ENCODE results near the gene HBD.
"Not testable (repeated sequence)": the region's sequence is repeated elsewhere in the genome, so short reads cannot be mapped to it uniquely, and the experiment has no call there.

DNA sequence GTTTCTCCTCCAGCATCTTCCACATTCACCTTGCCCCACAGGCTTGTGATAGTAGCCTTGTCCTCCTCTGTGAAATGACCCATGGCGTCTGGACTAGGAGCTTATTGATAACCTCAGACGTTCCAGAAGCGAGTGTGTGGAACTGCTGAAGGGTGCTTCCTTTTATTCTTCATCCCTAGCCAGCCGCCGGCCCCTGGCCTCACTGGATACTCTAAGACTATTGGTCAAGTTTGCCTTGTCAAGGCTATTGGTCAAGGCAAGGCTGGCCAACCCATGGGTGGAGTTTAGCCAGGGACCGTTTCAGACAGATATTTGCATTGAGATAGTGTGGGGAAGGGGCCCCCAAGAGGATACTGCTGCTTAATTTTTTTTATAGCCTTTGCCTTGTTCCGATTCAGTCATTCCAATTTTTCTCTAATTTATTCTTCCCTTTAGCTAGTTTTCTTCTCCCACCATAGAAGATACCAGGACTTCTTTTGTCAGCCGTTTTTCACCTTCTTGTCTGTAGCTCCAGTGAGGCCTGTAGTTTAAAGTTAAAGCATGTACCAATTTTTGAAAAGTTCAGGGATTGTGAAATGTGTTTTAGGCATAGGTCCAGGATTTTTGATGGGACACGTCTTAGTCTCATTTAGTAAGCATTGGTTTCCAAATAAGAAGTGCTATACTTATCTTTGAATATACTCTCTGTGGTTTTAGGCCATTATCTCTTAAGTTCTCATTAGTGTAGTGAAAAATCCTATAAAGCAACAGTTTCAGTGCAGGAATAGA, 20.5 kb upstream of the HBD start, which contains the start of gene HBG2:
- TF ChIP-seq NELFE (IDR thresholded peaks at IDR 0.05; ENCODE audit: insufficient read depth, insufficient read length); ZNF23 (CRISPR knock-in tag; IDR thresholded peaks at IDR 0.05); EP300 (IDR thresholded peaks at IDR 0.05; ENCODE audit: low read length); SETDB1 (IDR thresholded peaks at IDR 0.05; ENCODE audit: low read length); SP1 (CRISPR knock-in tag; IDR thresholded peaks at IDR 0.05); POLR3A (IDR thresholded peaks at IDR 0.05; ENCODE audit: borderline replicate concordance, extremely low read depth, insufficient read depth, insufficient read length); BDP1 (IDR thresholded peaks at IDR 0.05; ENCODE audit: insufficient read depth, insufficient read length); ZNF830 (CRISPR knock-in tag; IDR thresholded peaks at IDR 0.05): not testable (repeated sequence)
- peak; percentile 34; the same call in 1 of the 2 replicates for TF ChIP-seq MTA3 (IDR thresholded peaks at IDR 0.05; ENCODE audit: borderline replicate concordance)
- TF ChIP-seq, protein P1, sequence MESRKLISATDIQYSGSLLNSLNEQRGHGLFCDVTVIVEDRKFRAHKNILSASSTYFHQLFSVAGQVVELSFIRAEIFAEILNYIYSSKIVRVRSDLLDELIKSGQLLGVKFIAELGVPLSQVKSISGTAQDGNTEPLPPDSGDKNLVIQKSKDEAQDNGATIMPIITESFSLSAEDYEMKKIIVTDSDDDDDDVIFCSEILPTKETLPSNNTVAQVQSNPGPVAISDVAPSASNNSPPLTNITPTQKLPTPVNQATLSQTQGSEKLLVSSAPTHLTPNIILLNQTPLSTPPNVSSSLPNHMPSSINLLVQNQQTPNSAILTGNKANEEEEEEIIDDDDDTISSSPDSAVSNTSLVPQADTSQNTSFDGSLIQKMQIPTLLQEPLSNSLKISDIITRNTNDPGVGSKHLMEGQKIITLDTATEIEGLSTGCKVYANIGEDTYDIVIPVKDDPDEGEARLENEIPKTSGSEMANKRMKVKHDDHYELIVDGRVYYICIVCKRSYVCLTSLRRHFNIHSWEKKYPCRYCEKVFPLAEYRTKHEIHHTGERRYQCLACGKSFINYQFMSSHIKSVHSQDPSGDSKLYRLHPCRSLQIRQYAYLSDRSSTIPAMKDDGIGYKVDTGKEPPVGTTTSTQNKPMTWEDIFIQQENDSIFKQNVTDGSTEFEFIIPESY (CRISPR knock-in tag; IDR thresholded peaks at IDR 0.05) = not testable (repeated sequence)
- TF ChIP-seq, protein P2, sequence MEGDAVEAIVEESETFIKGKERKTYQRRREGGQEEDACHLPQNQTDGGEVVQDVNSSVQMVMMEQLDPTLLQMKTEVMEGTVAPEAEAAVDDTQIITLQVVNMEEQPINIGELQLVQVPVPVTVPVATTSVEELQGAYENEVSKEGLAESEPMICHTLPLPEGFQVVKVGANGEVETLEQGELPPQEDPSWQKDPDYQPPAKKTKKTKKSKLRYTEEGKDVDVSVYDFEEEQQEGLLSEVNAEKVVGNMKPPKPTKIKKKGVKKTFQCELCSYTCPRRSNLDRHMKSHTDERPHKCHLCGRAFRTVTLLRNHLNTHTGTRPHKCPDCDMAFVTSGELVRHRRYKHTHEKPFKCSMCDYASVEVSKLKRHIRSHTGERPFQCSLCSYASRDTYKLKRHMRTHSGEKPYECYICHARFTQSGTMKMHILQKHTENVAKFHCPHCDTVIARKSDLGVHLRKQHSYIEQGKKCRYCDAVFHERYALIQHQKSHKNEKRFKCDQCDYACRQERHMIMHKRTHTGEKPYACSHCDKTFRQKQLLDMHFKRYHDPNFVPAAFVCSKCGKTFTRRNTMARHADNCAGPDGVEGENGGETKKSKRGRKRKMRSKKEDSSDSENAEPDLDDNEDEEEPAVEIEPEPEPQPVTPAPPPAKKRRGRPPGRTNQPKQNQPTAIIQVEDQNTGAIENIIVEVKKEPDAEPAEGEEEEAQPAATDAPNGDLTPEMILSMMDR (IDR thresholded peaks at IDR 0.05 in 2 of 3, conservative IDR thresholded peaks at IDR 0.05 in 1 of 3; ENCODE audit: insufficient read depth in 2 of 3, low read depth in 1 of 3, low read length in 3 of 3) = not testable (repeated sequence)

All from K562 (cell line).